Spleen (tissue), 11 donors: ENCODE data around the gene RBL1. TPM values are rescaled to one million over a fixed set of nuclear protein-coding genes. Genes with fewer than 3 reads are reported as not detected.

ENCODE experiments used
- DNase-seq: peaks from one replicate; pipeline ENCODE4 v3.0.0-alpha.2; 2020
- H3K27ac ChIP-seq, 8 donors: fragments of 200-600 bp; sonication (generic) in 7 of 8; 1 replicate in 4 of 8; 2 replicates in 4 of 8; pipeline versions ENCODE4 v1.5.0 to v1.8.0; 2016 to 2021; ENCODE audit warnings: inconsistent platforms in 4 of 8, mild to moderate bottlenecking in 4 of 8, moderate library complexity in 1 of 8
- H3K27me3 ChIP-seq, 7 donors: fragments of 200-600 bp; sonication (generic) in 6 of 7; replicated peaks in 1 of 7; 1 replicate in 4 of 7; 2 replicates in 3 of 7; pipeline versions ENCODE4 v1.5.0 to v1.8.0; 2016 to 2021; ENCODE audit warnings: inconsistent platforms in 3 of 7, mild to moderate bottlenecking in 1 of 7
- H3K36me3 ChIP-seq, 6 donors: fragments of 200-600 bp; sonication (generic) in 5 of 6; 1 replicate in 4 of 6; 2 replicates in 2 of 6; pipeline versions ENCODE4 v1.5.0 to v1.8.0; 2016 to 2021; ENCODE audit warnings: inconsistent platforms in 2 of 6
- H3K4me1 ChIP-seq, 6 donors: fragments of 200-600 bp; sonication (generic) in 5 of 6; 1 replicate in 3 of 6; 2 replicates in 3 of 6; pipeline versions ENCODE4 v1.5.0 to v1.8.0; 2016 to 2021; ENCODE audit warnings: inconsistent platforms in 3 of 6
- H3K4me3 ChIP-seq, 8 donors: fragments of 200-600 bp; sonication (generic) in 7 of 8; 1 replicate in 4 of 8; 2 replicates in 4 of 8; pipeline versions ENCODE4 v1.5.0 to v1.8.0; 2016 to 2021; ENCODE audit warnings: inconsistent platforms in 4 of 8, mild to moderate bottlenecking in 4 of 8, moderate library complexity in 2 of 8
- H3K9me3 ChIP-seq, 8 donors: fragments of 200-600 bp; sonication (generic) in 7 of 8; 1 replicate in 4 of 8; 2 replicates in 4 of 8; pipeline versions ENCODE4 v1.5.0 to v1.8.0; 2016 to 2021; ENCODE audit warnings: inconsistent platforms in 4 of 8
- CTCF ChIP-seq, 11 experiments: fragments of 200-600 bp in 7 of 11; fragments of 450-650 bp in 4 of 11; sonication (generic) in 4 of 11; IDR thresholded peaks in 8 of 11; conservative IDR thresholded peaks in 3 of 11; 1 replicate in 7 of 11; 2 replicates in 4 of 11; pipeline versions ENCODE4 v1.4.0 to v1.8.0; 2016 to 2021; ENCODE audit warnings: antibody characterized with exemption in 11 of 11, inconsistent platforms in 4 of 11, mild to moderate bottlenecking in 1 of 11
- POLR2A ChIP-seq, 3 donors: fragments of 450-650 bp; IDR thresholded peaks; one replicate each; pipeline ENCODE4 v1.5.1; 2017; ENCODE audit warnings: antibody characterized with exemption in 3 of 3, mild to moderate bottlenecking in 1 of 3
- POLR2AphosphoS5 ChIP-seq, 3 donors: sonication (generic); formaldehyde crosslinking; IDR thresholded peaks; one replicate each; pipeline ENCODE4 v1.5.1; 2017; ENCODE audit warnings: antibody characterized with exemption in 3 of 3
- WGBS, 5 donors: extraction: QIAGEN DNeasy Blood & Tissue Kit in 3 of 5; methylation state at CpG; one replicate each; pipeline versions ENCODE4 v1.1.5 to v1.1.7; 2013 to 2018; 5-methylcytosine and 5-hydroxymethylcytosine counted together
- intact Hi-C: fragments of 100-400 bp; cut with DNase I; formaldehyde crosslinking; loops from one replicate; pipeline ENCODE4 v1.15.0; 2023; ENCODE audit warnings: low total_unique reads
- polyA plus RNA-seq, 3 donors: library from polyadenylated mRNA; stranded (reverse); fragments of 200-250 nt; gene quantifications; one replicate each; pipeline ENCODE4 v1.2.1, GENCODE V29; 2013
- small RNA-seq, 4 donors: library from RNA; depleted of rRNA; stranded (forward); fragments of <200 nt; gene quantifications; one replicate each; pipeline ENCODE3, GENCODE V24; 2016
- total RNA-seq, 7 donors: library from RNA; depleted of rRNA in 3 of 7; stranded (reverse); fragments of >200 nt in 3 of 7; fragmentation: NEBNext Ultra II Directional in 4 of 7; extraction: Animal tissue kit (Norgen Biotek cat#: 25700) in 4 of 7; gene quantifications; one replicate each; pipeline versions ENCODE4 v1.1.0 to v1.2.1, GENCODE V29; 2016 to 2021
- donor health status: healthy with polysubstance abuse.
- donor health status: DM: no; HTN: no; CAD: no; lungs with moderate emphysema.
- donor health status: DM: no; HTN: no; CAD: no.
- donor health status: Bipolar disorder and iron deficiency.
- donor health status: healthy.
- donor health status: DM: no; HTN: no; CAD: no.
- donor health status: DM: yes; HTN: yes; CAD: no.

RBL1 gene
- total and polyA plus RNA-seq, 10 donors = 1.8 to 18.8 (median 10.8) TPM

- WGBS, 5 donors = 1 to 2% (median 1%) methylated on average over 23 to 24 of the region's 24 CpGs
- Histone ChIP-seq H3K27me3 (no peaks in the 10 kb centered on the region), H3K27ac (peak overlapping the region; percentile 79 to 98 (median 92)), H3K4me3 (peak overlapping the region; percentile 70 to 100 (median 96)), H3K9me3 (no peaks in the 10 kb centered on the region), H3K36me3 (peaks cover 0 to 27% (median 7%) of the 10 kb centered on the region in 6 donors), H3K4me1 (peaks cover 23 to 84% (median 61%) of the 10 kb centered on the region in 6 donors)
- intact Hi-C loops = no loop called here
- no peak for DNase-seq
- TF ChIP-seq POLR2AphosphoS5 (IDR thresholded peaks at IDR 0.05) = peak in 1 of 3 donors; percentile 1
- TF ChIP-seq POLR2A (IDR thresholded peaks at IDR 0.05) = peak in 1 of 3 donors; percentile 1
- TF ChIP-seq CTCF (IDR thresholded peaks at IDR 0.05 in 8 of 11, conservative IDR thresholded peaks at IDR 0.05 in 3 of 11) = no peak
These were observed 145.2 kb downstream of the RBL1 start for GRCh38 chr20:36950414-36951197.

Small RNA genes within 50 kb of the gene (small RNA-seq; reads per million reads assigned to genes)
- 0 reads per million in 4 donors for gene RPS3AP3

Other genes starting within 250 kb of the RBL1 start
- not detected for gene TLDC2, start 219.9 kb downstream of the RBL1 start, total RNA-seq
- gene TLDC2, start 219.9 kb downstream of the RBL1 start, polyA plus RNA-seq = under 1 TPM; 0.05 to 0.16 (median 0.11) TPM
- gene SAMHD1, start 144.3 kb downstream of the RBL1 start, total RNA-seq = 100 to 1,000 TPM; 173 to 238 (median 219) TPM
- 10 to 100 TPM; 52.3 to 88.7 (median 57.2) TPM for gene SAMHD1, start 144.3 kb downstream of the RBL1 start, polyA plus RNA-seq
- gene RPN2, start 83.3 kb upstream of the RBL1 start, total RNA-seq = 100 to 1,000 TPM; 118 to 161 (median 131) TPM
- 10 to 100 TPM; 45.7 to 56.1 (median 53.4) TPM for gene RPN2, start 83.3 kb upstream of the RBL1 start, polyA plus RNA-seq
- gene MROH8, start 83.6 kb upstream of the RBL1 start, total RNA-seq = 1 to 10 TPM in 6 of 7 donors, under 1 TPM in 1; 0.97 to 4.0 (median 3.3) TPM
- 1 to 10 TPM; 1.0 to 3.4 (median 2.3) TPM for gene MROH8, start 83.6 kb upstream of the RBL1 start, polyA plus RNA-seq
- not detected for gene GHRH, start 165.8 kb upstream of the RBL1 start, total RNA-seq
- gene GHRH, start 165.8 kb upstream of the RBL1 start, polyA plus RNA-seq = not detected
- gene MANBAL, start 193.7 kb upstream of the RBL1 start, total RNA-seq = 10 to 100 TPM; 10.7 to 24.7 (median 18.1) TPM
- gene MANBAL, start 193.7 kb upstream of the RBL1 start, polyA plus RNA-seq = 10 to 100 TPM; 30.2 to 33.0 (median 32.3) TPM